Activated CD8-positive, alpha-beta memory T cell treated with anti-CD3 and anti-CD28 coated beads, Interleukin-2, amount 50 U/mL, for 48 hours (primary cell): ENCODE results near the gene IMPG2.

Source experiments
- DNase-seq: peaks from one replicate; pipeline ENCODE4 v3.0.0-alpha.2; 2020

Gene IMPG2

DNA sequence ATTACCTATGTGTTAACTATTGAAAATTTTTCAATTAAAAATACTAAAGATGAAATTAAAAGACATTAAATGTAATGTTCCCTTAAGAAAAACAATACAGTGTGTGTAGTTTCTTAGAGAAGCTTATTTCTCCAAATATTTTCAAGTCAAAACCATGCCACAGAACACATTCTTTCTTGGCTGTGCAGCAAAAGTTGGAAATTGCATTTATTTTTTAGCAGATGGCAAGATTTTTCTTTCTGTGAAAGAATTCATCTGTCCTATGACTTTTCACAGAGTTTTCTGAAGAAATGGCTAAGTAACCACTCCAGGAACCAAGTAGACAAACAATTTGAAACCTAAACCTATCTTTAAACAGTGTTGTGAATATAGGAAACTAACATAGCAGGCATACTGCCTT, 47.2 kb downstream of the IMPG2 start:
- DNase-seq = no peak

DNA sequence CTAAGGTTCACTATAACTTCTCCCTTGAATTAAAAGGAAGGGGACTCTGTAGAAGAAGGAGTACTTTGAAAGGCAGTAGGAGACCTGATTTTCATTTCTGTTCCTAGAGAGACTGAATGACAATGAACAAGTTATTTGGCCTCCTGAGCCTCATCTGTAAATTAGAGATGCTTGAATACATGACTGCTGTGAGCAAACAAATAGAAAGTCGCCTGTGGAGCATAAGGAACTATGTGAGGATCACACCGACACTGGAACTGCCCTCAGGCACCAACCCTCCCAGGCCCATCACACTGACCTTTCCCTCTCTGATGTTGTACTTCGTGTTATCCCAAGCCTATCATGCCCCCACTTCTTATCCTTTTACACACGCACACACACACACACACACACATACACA, 48.6 kb downstream of the IMPG2 start:
- no peak for DNase-seq

DNA sequence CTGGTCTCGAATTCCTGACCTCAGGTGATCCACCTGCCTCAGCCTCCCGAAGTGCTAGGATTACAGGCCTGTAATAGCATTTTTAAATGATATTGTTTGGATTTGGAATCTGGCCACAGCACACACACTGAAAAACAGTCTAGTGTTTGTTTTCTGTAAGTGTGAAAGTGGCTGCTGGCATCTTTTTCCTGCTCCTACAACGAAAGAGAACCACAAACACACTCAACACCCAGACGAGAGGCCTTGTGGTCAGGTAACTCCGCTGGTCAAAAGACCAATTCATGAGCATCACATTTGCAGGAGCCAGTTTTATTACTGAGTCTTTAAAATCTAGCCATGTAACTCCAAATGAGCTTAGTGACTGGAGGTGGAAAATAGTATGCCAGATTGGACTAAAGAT, 50.2 kb downstream of the IMPG2 start:
- DNase-seq = no peak

DNA sequence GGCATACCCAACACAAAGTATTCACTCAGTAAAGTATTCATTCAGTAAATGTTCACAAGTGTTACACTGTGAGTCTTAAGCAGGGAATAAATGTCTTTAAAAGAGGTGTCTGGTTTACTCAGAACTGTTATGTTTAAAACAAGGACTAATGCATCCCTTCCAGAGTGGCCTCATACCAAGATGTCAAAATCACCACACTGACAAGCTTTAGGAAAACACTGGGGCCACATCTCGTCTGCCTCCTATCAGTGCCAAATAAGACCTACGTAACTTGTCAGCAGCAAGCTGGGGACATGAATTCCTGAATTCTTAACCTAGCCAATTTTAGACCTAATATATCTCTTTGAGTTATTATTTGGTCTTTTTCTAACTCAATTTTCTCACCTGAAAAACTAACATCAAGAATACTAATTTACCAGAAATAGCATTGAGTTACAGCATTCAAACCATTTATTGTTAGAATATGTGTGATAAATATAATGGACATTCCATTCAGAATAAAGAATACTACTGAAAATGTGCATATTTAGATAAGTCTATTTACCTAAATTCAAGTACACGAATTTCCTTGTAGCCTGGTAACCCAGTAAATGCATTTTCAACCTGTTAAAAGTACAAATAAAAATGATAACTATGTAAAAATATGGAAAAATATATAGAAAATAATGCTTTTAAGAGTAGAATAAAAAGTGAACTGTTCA, 51.3 kb downstream of the IMPG2 start:
- no peak for DNase-seq

DNA sequence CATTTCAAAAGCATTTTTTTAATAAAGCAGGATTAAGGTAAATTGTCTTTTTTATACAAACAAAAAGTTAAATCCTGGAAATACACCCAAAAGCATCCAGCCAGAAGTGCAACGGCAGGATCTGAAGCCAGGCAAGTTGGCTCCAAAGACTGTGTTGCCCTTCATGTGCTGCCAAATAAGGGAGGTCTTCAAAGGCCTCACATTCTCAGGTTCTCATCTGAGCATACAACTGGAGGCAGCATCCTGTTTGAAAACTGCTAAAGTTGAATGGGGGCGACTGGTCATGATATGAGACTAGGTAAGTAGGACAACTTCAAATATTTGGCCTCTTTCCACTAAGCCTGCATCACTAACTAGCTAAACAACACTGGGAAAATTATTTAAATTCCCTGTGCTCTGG, 52.2 kb downstream of the IMPG2 start:
- no peak for DNase-seq

DNA sequence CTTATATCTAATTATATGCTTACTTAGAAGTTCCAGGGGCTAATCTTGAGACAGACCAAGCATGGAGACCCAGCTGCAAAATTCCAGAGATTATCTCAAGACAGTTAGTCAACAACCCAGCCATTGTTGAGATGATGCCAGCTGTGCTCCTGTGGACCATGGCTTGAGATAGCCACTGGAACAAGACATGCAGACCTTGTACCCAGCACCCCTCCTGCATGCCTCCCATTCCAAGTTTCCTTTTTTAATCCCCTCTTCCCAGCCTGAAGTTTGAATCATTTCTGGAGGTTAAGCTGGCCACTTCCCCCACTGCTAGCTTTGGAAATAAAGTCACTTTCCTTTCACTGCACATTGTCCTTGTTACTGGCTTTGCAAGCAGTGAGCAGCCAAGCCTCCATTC, 53.8 kb downstream of the IMPG2 start:
- DNase-seq = no peak

DNA sequence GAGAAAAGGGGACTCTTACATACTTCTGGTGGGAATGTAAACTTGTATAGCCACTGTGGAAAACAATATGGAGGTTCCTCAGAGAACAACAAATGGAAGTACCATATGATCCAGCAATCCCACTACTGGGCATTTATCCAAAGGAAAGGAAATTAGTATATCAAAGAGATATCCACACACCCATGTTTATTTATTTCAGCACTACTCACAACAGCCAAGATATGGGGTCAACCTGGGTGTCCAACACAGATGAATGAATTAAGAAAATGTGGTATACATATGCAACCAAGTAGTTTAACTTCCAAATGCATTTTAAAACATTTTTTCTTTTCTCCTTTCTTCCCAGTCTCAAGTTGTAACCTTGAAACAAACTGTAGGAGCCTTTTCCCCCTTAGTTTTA, 54.3 kb downstream of the IMPG2 start:
- DNase-seq = no peak

DNA sequence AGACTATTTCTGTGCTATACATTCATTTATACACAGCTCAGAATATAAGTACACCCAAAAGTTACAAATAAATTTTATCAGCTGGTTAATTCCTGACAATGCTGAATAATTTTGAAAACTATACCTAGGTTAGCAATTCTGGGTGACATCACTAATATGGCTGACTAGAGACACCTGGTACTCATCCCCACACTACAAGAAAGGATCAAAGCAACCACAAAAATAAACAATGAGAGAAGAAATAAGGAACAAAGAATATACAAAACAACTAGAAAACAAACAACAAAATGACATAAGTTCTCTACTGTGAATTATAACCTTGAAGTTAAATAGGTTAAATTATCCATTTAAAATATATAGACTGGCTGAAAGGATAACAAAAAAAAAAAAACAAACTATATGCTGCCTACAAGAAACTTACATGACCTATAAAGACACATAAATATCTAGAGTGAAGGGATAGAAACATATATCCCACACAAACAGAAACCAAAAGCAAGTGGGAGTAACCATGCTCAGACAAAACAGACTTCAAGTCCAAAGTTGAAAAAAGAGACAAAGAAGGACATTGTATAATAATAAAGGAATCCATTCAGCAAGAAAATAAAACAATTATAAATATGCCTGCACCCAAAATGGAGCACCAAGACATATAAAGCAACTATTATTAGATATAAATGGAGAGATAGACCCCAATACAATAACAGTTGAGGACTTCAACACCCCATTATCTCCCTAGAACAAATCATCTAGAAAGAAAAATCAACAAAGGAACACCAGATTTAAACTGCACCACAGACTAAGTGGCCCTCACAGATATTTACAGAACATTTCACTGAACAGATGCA, 57.8 kb downstream of the IMPG2 start:
- DNase-seq = no peak

DNA sequence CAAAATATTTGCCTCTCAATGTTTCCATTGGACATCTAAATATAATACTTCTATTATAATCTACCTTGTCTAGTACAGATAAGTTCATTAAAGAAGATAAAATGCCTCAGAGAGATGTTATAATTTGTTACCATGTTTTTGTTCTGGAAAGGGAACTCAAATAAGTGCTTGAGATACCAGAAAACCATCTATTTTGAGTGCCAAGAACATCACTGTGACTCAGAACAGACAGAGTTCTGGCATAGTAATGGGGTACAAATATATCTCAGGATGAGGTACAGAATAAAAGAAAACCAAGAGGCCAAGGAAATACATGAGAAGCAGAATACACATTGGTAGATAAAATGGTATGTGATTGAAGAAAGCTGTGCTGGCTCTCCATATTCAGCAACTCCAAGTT, 58.9 kb downstream of the IMPG2 start:
- no peak for DNase-seq

DNA sequence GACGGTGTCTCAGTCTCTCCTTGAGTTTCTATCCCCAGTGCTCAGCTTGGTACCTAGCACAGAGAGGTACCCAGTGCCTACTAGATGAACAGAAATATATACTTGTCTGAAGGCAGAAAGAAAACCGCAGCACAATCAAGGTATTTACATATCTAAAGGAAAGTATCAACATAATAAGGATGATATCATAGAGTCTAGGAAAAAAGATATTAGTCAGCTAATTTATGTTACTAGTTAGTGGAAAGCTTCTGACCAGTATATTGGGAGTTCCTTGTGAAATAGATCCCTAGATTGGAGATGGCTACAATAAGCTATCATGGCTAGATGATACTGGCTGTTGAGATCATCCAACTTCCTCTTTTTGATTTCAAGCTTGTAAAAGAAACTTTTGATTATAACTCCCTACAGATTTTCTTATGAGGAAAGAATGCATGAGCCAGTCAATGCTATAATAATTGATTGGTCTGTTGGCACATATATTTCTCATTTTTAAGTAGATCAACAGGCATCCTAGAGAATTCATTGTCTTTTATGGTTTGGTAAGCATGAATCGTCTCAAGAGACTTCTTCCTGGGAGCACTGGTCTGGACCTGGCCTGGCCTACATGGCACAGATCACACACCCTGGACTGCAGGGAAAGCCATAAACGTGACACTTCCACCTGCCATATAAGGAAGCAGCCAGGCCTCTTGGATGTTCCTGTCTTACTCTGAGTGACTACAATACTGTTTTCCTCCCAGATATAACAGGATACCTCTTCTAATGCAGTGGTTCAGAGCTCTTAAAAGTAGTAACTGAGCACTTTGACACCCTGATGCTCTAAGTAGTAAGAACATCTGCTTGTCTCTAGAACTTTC, 60.7 kb downstream of the IMPG2 start:
- no peak for DNase-seq

DNA sequence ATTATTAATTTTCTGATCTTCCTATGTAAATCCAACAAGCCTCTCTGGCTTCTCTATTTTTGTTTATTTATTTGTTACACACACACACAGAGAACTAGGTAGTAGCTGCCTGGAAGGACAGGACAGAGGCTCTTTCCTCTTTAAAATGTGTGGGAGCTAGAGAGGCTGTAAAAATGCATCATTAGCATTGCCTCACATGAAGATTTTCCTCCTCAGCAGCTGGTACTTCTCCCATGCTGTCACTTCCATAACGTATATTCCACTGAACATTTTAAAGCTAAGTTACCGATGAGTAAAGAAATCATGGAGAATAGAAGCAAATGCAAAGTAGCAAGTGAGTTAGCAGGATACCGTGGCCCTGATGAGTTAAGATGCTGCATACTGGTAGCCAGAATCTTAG, 63.9 kb downstream of the IMPG2 start:
- no peak for DNase-seq

DNA sequence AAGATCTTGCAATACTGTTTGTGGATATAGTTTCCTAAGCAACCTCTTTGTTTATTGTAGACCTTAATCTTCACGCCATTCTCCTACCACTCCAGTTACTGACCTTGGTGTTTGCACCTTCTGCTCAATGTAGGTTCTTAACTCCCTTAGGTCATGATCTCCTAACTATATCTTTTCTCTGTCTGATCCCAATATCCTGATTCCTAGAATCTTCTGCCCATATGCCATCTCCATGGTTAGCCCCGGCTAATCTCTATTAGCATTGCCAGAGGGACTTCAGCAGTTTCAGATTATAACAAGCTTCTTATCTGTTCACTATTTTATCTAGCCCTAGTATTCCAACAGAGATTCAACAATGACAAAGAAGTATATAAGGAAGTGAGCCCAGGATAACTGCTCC, 64.9 kb downstream of the IMPG2 start:
- no peak for DNase-seq

DNA sequence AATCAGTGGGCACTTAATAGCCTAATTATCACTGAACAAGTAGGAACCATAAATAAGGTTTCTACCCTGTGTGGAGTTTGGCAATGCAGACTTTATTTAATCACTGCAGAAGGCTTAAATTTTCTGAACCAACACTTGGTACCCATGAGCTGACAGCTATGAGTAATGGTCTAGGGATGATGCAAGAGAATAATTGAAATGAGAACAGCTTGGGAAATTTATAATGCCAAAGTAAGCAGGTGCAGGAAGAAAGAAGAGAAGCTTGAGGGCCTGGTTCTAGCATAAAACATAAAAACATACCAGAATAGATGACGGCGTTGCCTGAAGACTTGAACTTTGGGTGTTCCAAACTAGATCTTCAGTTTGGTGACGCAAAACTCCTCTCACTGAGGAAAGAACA, 67.0 kb downstream of the IMPG2 start:
- no peak for DNase-seq

DNA sequence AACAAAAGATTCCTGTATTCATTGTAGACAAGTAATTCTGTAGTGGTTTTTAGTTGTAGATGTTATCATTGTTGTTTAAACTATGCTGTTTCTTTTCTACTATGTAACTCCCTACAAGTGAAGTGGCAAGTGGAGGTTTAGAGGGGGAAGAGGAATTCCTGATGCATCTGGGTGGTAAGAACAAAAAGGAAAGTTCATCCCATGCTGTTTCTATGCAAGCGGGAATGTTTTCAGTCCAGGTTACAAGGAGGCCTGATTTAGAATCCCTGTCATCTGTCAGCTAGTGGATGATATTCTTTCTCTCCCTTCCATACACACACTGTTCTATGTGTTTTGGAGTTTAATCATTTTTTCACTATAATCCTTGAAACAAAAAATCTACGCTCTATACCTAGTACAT, 67.4 kb downstream of the IMPG2 start:
- no peak for DNase-seq

DNA sequence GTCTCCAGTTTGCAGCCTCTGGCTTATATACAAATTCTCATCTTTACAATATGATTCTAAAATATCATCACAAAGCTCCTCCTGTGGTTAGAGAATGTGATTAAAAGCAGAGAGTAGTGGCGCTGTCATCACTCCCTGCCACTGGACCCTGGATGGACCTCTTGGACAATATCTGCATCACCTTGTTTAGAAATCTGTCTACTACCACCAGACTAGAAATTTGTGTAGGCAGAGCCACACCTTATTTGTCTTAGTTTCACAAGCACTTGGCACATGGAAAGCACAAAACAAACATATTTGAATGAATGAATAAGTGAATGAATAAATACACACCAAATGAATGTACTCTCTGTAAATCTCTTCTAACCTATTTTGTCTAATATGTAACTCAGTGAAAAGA, 68.1 kb downstream of the IMPG2 start:
- DNase-seq = no peak

DNA sequence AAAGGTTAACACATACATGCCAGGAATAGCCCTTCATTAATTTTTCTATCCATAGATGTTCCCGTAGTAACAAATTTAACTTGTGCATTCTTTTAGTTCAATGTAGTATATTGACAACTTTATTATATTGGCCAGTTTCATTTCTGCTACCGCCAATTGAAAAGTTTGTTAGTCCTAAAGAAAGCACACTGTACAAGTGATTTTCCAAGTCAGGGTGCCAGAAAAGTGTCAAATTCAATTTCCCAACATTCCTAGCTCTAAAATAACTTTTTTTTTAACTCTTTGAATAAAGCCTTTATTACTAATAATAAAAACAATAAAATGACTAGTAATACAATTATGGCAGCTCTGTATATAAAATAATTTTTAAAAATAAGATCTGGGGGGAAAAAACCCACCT, 68.9 kb downstream of the IMPG2 start:
- DNase-seq = no peak

DNA sequence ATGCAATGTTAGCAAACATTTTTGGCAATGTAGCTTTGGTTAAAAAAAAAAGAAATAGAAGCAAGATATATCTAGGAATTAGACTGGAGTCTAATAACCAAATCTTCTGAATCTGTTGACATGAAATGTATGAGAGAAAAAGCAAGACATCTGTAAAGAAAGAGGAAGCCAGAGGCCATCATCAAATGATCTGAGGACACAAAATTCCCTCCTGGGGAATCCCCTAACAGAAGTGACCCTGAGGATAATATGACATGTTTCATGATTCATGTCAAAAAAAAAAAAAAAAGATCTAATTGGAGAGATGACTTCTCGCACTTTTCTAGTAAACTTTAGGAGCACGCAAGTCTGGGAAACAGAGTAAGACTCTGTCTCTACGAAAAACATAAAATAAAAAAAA, 70.9 kb downstream of the IMPG2 start:
- DNase-seq = no peak

DNA sequence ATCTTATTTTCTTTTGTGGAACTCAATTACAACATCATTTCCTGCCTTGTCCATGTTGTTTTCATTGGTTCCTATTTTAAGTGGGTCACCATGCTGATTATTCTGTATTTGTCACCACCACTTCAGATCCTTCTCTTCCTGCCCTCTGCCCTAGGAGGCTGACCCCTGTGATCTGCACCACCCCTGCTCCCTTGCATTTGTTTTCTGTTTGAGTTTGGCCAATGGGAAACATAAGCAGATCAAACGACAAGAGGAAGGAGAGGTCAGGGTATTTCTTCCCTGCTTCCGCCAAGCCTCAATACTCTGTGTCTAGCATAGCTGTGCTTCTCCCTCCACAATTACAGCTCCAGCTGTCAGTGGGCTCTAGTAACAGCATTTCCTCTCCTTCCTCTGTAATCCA, 71.6 kb downstream of the IMPG2 start:
- no peak for DNase-seq

DNA sequence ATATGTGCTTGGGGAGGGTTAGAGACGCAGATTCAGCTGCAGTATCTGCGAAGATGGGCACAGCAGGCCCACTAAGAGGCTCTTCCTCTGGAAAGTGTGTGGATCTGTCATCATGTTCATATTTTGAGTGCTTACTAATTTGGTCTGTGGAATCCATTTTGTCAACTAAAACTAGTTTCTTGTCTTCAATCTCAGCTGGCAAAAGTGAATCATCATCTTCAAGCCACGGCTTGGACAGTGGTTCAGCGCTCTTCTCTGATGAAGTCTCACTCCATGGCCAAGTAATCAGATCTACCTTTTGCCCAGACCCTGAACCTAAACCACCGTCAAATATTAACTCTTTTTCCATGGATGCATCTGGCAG, 76.2 kb downstream of the IMPG2 start:
- DNase-seq = no peak

DNA sequence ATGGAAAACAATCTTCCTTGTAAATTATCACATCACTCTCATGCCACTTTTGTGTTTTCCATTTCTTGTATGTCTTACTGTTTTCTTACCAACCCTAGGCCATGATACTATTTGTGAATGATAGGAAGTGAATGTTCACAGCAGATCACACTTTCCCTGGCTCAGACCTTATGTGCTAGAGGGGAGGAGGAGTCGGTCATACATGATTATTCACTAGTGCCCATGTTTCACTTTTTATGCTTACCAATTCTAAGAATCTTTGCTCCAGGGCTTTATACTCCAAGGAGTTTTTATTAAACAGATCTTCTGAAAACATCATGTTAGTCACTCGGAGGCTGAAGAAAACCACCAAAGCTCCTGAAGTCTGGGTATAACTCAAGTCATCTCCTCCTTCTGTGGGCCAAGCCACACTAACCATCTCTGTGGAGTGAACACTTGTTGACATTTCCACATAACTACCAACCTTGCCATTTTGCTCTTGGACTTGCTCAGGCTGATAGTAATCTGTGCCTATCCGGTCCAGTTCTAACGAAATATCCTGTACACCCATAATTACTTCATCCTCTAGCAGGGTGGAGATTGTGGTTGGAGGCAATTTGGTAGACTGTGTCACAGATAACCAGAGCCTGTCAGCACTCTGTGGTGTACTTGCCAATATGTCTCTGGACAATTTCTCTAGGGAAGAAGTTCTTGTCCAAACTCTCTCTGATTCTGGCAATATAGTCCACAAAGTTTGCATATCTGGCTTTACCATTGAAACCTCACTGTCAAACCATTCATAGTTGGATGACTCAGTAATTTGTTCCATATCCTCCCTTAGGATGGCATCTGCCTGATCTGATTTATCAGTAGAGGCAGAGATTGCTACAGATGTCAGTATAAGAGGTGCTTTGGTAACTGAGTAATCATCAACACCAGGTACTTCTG, 76.8 kb downstream of the IMPG2 start:
- DNase-seq = no peak

DNA sequence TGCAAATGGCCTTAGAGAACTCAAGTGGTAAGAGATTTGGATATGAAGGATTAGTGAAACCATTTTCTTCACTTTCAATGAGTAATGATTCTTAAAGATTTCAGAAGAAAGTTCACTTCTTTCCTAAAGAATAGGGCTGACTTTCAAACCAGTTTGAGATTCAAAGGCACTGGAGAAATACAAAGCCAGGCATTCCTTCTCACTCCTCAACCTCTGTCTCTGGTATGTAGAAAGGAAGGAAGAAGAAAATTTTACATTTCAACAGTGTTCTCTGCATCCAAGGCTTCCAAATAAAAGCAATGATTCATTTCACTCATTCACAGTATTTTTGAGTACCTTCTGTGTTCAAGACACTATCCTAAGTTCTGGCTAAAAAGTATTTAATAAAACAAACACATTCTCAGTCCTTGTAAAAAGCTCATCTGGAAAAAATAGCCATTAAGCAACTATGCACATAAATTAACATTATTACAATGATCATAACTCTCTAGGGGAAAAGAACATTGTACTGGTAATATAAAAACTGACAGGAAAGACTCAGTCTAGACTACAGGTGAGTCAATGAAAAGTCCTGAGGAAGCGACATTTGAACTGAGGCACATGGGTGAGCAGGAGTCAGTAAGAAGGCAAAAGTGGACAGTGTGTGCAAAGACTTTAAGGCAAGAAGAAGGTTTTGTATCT, 79.5 kb downstream of the IMPG2 start:
- no peak for DNase-seq

DNA sequence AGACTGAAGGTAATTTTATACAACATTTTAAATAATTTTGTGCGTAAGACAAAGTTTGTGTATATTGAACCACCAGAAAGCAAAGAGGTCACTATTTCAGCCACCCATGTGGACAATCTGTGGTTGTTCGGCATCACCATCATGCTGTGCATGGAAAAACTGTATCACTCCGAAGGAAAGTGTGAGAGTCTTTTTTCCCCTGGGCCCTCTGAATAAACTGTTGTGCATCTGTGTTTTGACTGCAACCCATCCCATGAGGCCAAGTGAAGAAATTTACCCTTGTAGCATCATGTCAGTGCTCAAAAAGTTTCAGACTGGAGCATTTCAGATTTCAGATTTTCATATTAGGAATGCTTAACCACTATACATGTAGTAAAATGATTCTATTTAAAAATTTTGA, 85.3 kb downstream of the IMPG2 start:
- DNase-seq = no peak
